ENCODE data around the gene ASL.
"Not testable (repeated sequence)": the region's sequence is repeated elsewhere in the genome, so short reads cannot be mapped to it uniquely, and the experiment has no call there.

Gene ASL

DNA sequence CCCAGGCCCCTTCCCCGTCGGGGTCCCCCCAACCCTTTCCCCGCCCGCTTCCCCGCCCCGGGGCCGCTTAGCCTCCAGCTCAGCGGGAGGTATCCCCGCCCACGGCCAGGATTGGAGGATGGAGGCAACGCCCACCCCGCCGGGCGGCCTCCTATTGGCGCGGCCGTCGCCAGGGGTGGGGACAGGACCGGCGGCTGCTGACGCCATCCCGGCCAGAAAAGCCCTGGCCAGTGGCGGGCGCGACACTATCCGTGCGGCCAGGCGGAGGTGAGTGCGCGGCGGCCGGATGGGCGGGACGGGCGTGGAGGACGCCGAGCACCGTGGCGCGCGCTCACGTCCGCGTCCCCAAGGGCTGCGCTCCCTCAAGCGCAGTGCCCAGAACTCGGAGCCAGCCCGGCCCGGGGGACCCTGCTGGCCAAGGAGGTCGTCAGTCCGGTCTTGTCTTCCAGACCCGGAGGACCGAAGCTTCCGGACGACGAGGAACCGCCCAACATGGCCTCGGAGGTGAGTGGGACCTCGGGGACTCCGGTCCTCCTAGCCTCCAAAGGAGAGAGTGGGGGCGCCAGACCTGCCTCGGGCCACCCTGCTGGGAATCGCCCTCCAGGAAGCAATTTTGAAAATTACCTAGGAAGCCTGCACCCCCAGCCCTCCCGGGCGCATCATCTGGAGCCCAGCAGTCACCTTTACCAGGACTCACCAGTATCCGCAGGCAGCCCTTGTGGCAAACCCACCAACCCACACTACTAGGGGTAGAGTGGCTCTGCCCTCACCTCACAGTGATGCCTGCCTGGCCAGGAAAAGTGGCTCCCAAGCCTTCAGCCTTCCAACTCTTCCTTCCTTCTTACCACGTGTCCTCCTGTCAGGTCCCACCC, at the start of gene ASL:
Gene ASL, plus strand, starts transcription at position 230 of the 872 bp plus-strand sequence. Its CDS starts 263 bp downstream, at position 493.
- peaks cover 27% of the 10 kb centered on the region for H3K79me2 ChIP-seq (ENCODE audit: control insufficient read depth, insufficient read depth, low read length, unreplicated experiment)
- H2AFZ ChIP-seq (ENCODE audit: low read length, unreplicated experiment), result peak within 1 kb of the TSS; percentile 51
- no peaks in the 10 kb centered on the region for H3K36me3 ChIP-seq (ENCODE audit: insufficient read depth, low read length)
- H3K27me3 ChIP-seq (ENCODE audit: insufficient read depth, low read length), result no peaks in the 10 kb centered on the region
- peak within 1 kb of the TSS; percentile 85 for H3K4me3 ChIP-seq (ENCODE audit: low read depth, low read length)
- H3K4me1 ChIP-seq (ENCODE audit: control insufficient read depth, insufficient read depth, low read length, unreplicated experiment), result peaks cover 11% of the 10 kb centered on the region
- H3K27ac ChIP-seq (ENCODE audit: low read depth, low read length), result no peak within 1 kb of the TSS

- not testable (repeated sequence) for H3K27me3 ChIP-seq (ENCODE audit: insufficient read depth, low read length); H3K79me2 ChIP-seq (ENCODE audit: control insufficient read depth, insufficient read depth, low read length, unreplicated experiment); H3K4me1 ChIP-seq (ENCODE audit: control insufficient read depth, insufficient read depth, low read length, unreplicated experiment); H3K36me3 ChIP-seq (ENCODE audit: insufficient read depth, low read length); H2AFZ ChIP-seq (ENCODE audit: low read length, unreplicated experiment); H3K27ac ChIP-seq (ENCODE audit: low read depth, low read length); H3K4me3 ChIP-seq (ENCODE audit: low read depth, low read length)
These were observed 47.3 kb upstream of the ASL start for GRCh38 chr7:66028342-66028741.

DNA sequence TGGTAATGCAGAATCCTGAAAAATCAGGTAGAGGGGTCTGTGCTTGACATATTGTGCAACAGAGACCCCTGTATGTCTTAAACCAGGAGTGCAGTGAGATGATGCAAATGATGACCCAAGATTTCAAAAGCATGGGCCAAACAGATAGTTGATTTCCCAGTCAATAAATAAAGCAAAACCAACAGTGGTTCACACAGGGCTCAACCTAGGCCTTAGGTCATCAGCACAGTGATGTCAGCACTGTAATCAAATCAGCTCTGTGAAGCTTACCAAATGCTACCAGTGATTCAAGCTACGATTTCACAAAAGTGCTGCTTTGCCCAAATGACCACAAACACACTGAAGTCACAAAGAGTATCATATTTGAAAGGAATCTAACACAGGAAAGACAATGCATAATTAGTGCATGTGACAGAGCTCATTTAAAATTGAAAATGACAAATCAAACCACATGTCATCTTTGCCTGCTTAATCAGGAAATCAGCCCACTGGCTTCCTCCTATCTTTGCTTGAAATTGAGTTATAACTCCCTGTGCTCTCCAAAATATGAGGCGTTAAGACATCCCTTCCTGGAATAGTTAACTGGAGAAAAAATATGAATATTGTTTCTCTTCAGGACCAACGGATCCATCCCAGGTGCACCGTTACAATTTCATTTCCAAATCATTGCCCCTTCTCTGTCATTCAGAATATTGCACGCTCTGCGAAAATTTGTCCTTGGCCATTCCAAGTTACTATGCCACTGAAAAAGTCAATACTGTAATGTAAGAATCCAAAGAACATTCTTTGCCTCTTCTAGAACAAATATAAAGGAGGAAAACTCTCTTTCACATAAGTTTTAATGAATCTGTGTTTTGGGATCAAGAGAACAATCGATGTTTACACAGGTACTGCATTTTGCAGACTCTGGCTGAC, 41.9 kb upstream of the ASL start:
- H3K79me2 ChIP-seq (ENCODE audit: control insufficient read depth, insufficient read depth, low read length, unreplicated experiment), result no peaks in the 10 kb centered on the region
- no peak overlapping the region for H2AFZ ChIP-seq (ENCODE audit: low read length, unreplicated experiment)
- no peak overlapping the region for H3K4me3 ChIP-seq (ENCODE audit: low read depth, low read length)
- H3K36me3 ChIP-seq (ENCODE audit: insufficient read depth, low read length), result no peaks in the 10 kb centered on the region
- H3K4me1 ChIP-seq (ENCODE audit: control insufficient read depth, insufficient read depth, low read length, unreplicated experiment), result peaks cover 12% of the 10 kb centered on the region
- no peak overlapping the region for H3K27ac ChIP-seq (ENCODE audit: low read depth, low read length)
- H3K27me3 ChIP-seq (ENCODE audit: insufficient read depth, low read length), result no peaks in the 10 kb centered on the region

GRCh38 chr7:66034436-66035010, 41.1 kb upstream of the ASL start:
- not testable (repeated sequence) for H3K79me2 ChIP-seq (ENCODE audit: control insufficient read depth, insufficient read depth, low read length, unreplicated experiment); H2AFZ ChIP-seq (ENCODE audit: low read length, unreplicated experiment); H3K27ac ChIP-seq (ENCODE audit: low read depth, low read length); H3K4me3 ChIP-seq (ENCODE audit: low read depth, low read length); H3K36me3 ChIP-seq (ENCODE audit: insufficient read depth, low read length); H3K27me3 ChIP-seq (ENCODE audit: insufficient read depth, low read length)
- peaks cover 12% of the 10 kb centered on the region for H3K4me1 ChIP-seq (ENCODE audit: control insufficient read depth, insufficient read depth, low read length, unreplicated experiment)

DNA sequence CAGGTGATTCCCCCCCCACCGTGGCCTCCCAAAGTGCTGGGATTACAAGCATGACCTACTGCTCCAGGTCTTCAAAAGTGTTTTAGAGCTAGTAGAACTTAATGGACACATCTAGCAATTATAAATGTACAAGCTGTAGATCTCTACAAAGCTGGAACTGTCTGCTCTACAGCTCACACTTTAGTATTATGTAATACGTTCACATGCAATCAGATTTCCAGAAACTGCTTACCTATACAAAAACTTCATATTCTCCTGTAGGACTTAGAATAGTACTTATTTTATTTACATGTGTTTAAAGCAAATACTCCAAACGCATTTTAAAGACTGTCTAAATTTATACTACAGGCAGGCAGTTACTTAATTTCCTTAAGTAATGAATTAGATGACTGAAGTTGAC, 39.2 kb upstream of the ASL start:
- H3K4me3 ChIP-seq (ENCODE audit: low read depth, low read length), result no peak overlapping the region
- no peaks in the 10 kb centered on the region for H3K27me3 ChIP-seq (ENCODE audit: insufficient read depth, low read length)
- H3K27ac ChIP-seq (ENCODE audit: low read depth, low read length), result no peak overlapping the region
- H3K36me3 ChIP-seq (ENCODE audit: insufficient read depth, low read length), result no peaks in the 10 kb centered on the region
- H2AFZ ChIP-seq (ENCODE audit: low read length, unreplicated experiment), result no peak overlapping the region
- H3K4me1 ChIP-seq (ENCODE audit: control insufficient read depth, insufficient read depth, low read length, unreplicated experiment), result peaks cover 12% of the 10 kb centered on the region
- no peaks in the 10 kb centered on the region for H3K79me2 ChIP-seq (ENCODE audit: control insufficient read depth, insufficient read depth, low read length, unreplicated experiment)

GRCh38 chr7:66036788-66037187, 38.8 kb upstream of the ASL start:
- no peaks in the 10 kb centered on the region for H3K36me3 ChIP-seq (ENCODE audit: insufficient read depth, low read length)
- H2AFZ ChIP-seq (ENCODE audit: low read length, unreplicated experiment), result no peak overlapping the region
- H3K4me1 ChIP-seq (ENCODE audit: control insufficient read depth, insufficient read depth, low read length, unreplicated experiment), result peaks cover 12% of the 10 kb centered on the region
- H3K27me3 ChIP-seq (ENCODE audit: insufficient read depth, low read length), result no peaks in the 10 kb centered on the region
- no peaks in the 10 kb centered on the region for H3K79me2 ChIP-seq (ENCODE audit: control insufficient read depth, insufficient read depth, low read length, unreplicated experiment)
- no peak overlapping the region for H3K27ac ChIP-seq (ENCODE audit: low read depth, low read length)
- H3K4me3 ChIP-seq (ENCODE audit: low read depth, low read length), result no peak overlapping the region

DNA sequence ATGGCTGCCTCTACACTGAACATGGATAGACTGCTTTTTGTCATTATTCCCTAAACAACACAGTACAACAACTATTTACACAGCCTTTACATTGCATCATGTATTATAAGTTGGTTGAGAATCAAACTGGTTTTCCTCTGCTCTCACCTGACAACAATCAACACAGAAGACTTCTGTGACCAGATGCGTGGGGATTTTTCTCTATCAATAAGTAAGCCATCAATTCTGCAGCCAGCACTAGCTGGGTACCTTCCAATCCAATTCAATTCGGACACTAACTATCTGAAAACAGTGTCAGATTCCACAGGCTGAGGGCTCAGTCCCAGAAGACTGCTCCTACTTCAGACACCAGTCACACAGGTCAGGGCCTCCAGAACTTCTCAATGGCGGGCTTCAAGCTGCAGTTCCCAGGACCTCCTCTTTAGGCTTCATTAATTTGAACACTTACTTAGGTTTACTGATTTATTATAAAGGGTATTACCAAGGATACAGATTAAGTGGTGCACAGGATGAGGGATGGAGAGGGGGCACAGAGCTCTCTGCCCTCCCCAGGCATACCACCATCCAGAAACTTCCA, 36.4 kb upstream of the ASL start:
- Histone ChIP-seq H3K79me2 (ENCODE audit: control insufficient read depth, insufficient read depth, low read length, unreplicated experiment) (no peaks in the 10 kb centered on the region), H3K27ac (ENCODE audit: low read depth, low read length) (no peak overlapping the region), H3K27me3 (ENCODE audit: insufficient read depth, low read length) (no peaks in the 10 kb centered on the region), H3K36me3 (ENCODE audit: insufficient read depth, low read length) (no peaks in the 10 kb centered on the region), H3K4me1 (ENCODE audit: control insufficient read depth, insufficient read depth, low read length, unreplicated experiment) (peaks cover 11% of the 10 kb centered on the region), H2AFZ (ENCODE audit: low read length, unreplicated experiment) (no peak overlapping the region), H3K4me3 (ENCODE audit: low read depth, low read length) (no peak overlapping the region)

DNA sequence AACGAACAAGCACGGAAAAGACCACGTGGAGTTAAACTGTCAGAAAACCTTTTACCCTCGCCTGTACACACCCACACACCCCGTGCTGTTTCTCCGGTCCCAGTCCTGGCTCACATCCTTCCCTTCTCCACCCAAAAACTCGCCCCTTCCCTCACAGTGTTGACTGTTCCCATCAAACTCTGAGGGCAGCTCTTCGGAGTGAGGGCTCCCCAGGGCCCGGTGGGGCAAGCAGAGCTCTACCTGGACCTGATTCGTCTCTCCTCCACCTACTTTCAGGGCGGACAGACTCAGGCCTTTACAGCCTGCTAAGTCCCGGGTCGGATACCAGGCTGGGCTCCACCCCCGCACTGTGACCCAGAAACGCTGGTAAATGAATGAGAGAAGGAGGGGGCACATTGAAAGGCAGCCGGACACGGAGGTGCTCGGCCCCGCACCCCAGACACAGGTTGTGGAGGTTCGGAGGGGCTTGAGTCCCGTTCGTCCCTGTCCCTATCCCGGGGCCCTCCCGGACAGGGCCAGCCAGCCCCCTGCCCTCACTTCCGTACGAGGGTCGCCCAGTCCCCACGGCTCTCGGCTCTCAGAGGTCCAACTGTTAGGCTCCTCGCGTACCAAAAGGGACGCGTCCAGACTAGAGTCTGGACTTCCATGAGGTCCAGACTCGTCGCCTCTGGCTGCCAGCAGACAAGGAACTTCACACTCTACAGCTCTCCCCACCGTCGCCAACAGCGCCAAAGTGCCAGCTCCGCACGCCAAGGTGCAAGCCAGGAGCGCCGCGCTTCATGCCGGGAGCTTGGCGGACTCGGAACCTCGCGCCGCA, 31.7 kb upstream of the ASL start:
- H3K4me3 ChIP-seq (ENCODE audit: low read depth, low read length), result peak overlapping the region; percentile 82
- H3K27me3 ChIP-seq (ENCODE audit: insufficient read depth, low read length), result no peaks in the 10 kb centered on the region
- H3K36me3 ChIP-seq (ENCODE audit: insufficient read depth, low read length), result no peaks in the 10 kb centered on the region
- H3K4me1 ChIP-seq (ENCODE audit: control insufficient read depth, insufficient read depth, low read length, unreplicated experiment), result peaks cover 22% of the 10 kb centered on the region
- H3K79me2 ChIP-seq (ENCODE audit: control insufficient read depth, insufficient read depth, low read length, unreplicated experiment), result no peaks in the 10 kb centered on the region
- H3K27ac ChIP-seq (ENCODE audit: low read depth, low read length), result no peak overlapping the region; the same call in 1 of the 2 replicates
- H2AFZ ChIP-seq (ENCODE audit: low read length, unreplicated experiment), result peak overlapping the region; percentile 100

GRCh38 chr7:66044498-66044854, 31.1 kb upstream of the ASL start:
- H3K27ac ChIP-seq (ENCODE audit: low read depth, low read length); H3K79me2 ChIP-seq (ENCODE audit: control insufficient read depth, insufficient read depth, low read length, unreplicated experiment); H3K36me3 ChIP-seq (ENCODE audit: insufficient read depth, low read length); H3K27me3 ChIP-seq (ENCODE audit: insufficient read depth, low read length): not testable (repeated sequence)
- Histone ChIP-seq H3K4me1 (ENCODE audit: control insufficient read depth, insufficient read depth, low read length, unreplicated experiment) (peaks cover 22% of the 10 kb centered on the region), H2AFZ (ENCODE audit: low read length, unreplicated experiment) (peak overlapping the region; percentile 100), H3K4me3 (ENCODE audit: low read depth, low read length) (peak overlapping the region; percentile 82)

DNA sequence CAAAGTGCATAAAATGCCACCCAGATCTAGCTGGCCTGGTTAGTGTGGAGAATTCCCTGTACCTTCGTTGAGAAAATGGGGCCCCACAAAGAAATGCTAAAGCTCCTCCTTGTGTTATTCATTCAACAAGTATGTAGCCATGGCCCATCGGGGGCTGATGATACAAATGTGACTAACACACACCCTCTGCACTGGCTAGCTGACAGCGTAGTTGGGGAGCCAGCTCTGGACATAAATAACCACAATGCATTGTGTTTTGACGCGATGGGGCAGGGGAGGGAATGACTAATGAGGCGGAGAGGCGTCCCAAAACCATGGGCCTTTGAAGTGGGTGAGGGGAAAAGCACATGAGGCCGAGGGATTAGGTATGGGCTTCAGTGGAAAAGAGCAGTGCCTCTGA, 28.2 kb upstream of the ASL start:
- Histone ChIP-seq H3K4me3 (ENCODE audit: low read depth, low read length) (no peak overlapping the region), H3K4me1 (ENCODE audit: control insufficient read depth, insufficient read depth, low read length, unreplicated experiment) (peaks cover 32% of the 10 kb centered on the region), H2AFZ (ENCODE audit: low read length, unreplicated experiment) (peak overlapping the region; percentile 0), H3K79me2 (ENCODE audit: control insufficient read depth, insufficient read depth, low read length, unreplicated experiment) (no peaks in the 10 kb centered on the region), H3K27ac (ENCODE audit: low read depth, low read length) (peak overlapping the region; percentile 42), H3K36me3 (ENCODE audit: insufficient read depth, low read length) (no peaks in the 10 kb centered on the region), H3K27me3 (ENCODE audit: insufficient read depth, low read length) (no peaks in the 10 kb centered on the region)

Measured in ACC112 (cell line).